SK-N-MC (cell line): ENCODE measurements around the gene NUP50.
"Not testable (repeated sequence)": the region's sequence is repeated elsewhere in the genome, so short reads cannot be mapped to it uniquely, and the experiment has no call there.

Source experiments
- DNase-seq: peaks from one replicate; pipeline ENCODE4 v3.0.0-alpha.2; 2011; ENCODE audit warnings: low read depth, low spot score
- H3K27ac ChIP-seq: fragments of 200-600 bp; sonication (generic); 2 replicates; pipeline ENCODE4 v1.5.1; 2016; ENCODE audit warnings: mixed run types
- H3K36me3 ChIP-seq: fragments of 200-600 bp; sonication (generic); 2 replicates; pipeline ENCODE4 v1.6.1; 2017; ENCODE audit warnings: antibody characterized with exemption, low read length, mixed read lengths; ENCODE audit not compliant: insufficient read depth
- H3K4me3 ChIP-seq: fragments of 200-600 bp; sonication (generic); 2 replicates; pipeline ENCODE4 v1.5.1; 2016
- H3K9ac ChIP-seq: fragments of 200-600 bp; sonication (generic); 2 replicates; pipeline ENCODE4 v1.8.0; 2017; ENCODE audit warnings: mixed run types, mixed read lengths; ENCODE audit not compliant: insufficient read length
- H3K9me3 ChIP-seq: fragments of 200-600 bp; sonication (generic); 2 replicates; pipeline ENCODE4 v1.6.1; 2017; ENCODE audit warnings: low read depth, mild to moderate bottlenecking, antibody characterized with exemption, low read length, moderate library complexity, mixed read lengths
- EZH2 ChIP-seq: fragments of 200-600 bp; sonication (generic); IDR thresholded peaks from one replicate; pipeline ENCODE4 v1.6.1; 2017; ENCODE audit warnings: antibody characterized with exemption
- FOXP2 ChIP-seq: optimal IDR thresholded peaks from 2 replicates; pipeline ENCODE3; 2011; ENCODE audit warnings: mild to moderate bottlenecking, moderate library complexity; ENCODE audit not compliant: insufficient read depth; ENCODE audit errors: extremely low read length, control extremely low read depth
- POLR2AphosphoS5 ChIP-seq: IDR thresholded peaks from 2 replicates; pipeline ENCODE4 v1.6.1; 2012; ENCODE audit warnings: mild to moderate bottlenecking, low read depth, low read length, borderline replicate concordance

Gene NUP50

DNA sequence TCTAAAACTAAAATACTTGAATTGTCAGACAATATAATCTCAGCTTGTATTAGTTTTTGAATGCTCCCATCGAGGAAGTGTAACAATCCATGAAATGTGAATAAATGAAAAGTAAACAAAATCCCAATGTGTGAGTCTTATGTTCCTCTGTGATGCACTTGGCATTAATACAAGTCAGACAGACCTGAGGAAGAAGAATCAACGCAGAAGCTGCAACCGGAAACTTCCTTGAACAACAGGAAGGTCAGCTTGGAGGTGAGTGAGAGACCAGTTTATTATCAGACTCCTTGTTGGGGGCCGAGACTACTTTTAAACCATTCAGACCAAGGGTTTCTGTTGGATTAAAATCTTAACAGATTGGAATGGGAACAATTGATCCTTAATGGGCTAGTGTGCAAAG is 24.2 kb downstream of the NUP50 start:
- H3K36me3 ChIP-seq = peaks cover 41% of the 10 kb centered on the region
- no peaks in the 10 kb centered on the region for H3K9me3 ChIP-seq
- TF ChIP-seq POLR2AphosphoS5 (no peak), EZH2 (no peak), FOXP2 (no peak)
- H3K4me3 ChIP-seq = no peak overlapping the region
- 0 out of 2 replicates have a peak overlapping the region, but pooled peaks have one; percentile 31 for H3K27ac ChIP-seq
- no peak overlapping the region for H3K9ac ChIP-seq
- no peak for DNase-seq

GRCh38 chr22:45188779-45189178 is 25.1 kb downstream of the NUP50 start:
- Histone ChIP-seq H3K9me3 (no peaks in the 10 kb centered on the region), H3K36me3 (peaks cover 32% of the 10 kb centered on the region), H3K27ac (no peak overlapping the region), H3K4me3 (no peak overlapping the region), H3K9ac (no peak overlapping the region)
- no peak for DNase-seq
- TF ChIP-seq POLR2AphosphoS5 = no peak
- TF ChIP-seq FOXP2 = no peak
- no peak for TF ChIP-seq EZH2

DNA sequence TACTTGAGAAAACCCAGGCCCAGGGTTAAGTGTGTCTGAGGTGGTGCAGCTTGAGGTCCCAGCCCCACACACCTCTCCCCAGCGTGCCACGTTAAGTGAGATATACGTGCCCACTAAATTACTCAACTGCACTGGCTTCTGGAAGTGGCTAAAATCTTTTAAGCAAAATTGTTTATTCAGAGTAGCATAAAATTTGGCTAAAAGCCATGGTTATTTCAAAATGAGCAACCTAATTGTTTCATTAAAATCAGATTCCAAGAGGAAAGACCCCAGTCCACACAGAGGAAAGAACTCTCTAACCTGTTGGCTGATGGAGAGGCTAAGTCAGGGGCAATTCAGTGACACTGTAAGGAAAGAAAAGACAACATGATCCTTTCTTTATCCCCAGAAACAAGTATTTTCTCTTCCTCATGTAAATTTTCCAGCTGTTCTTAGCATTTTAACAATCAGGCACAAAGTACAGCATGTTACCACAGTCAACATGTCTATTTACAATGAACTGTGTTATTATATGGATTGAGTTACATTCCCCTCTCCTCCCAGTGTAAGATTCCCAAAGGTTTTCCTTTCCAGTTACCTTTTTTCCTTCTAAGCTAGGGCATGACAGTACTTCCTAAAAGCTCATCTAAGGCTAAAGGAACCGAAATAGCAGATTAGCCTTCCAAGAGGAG is 26.6 kb downstream of the NUP50 start:
- Histone ChIP-seq H3K36me3 (peaks cover 17% of the 10 kb centered on the region), H3K27ac (no peak overlapping the region), H3K9ac (no peak overlapping the region), H3K9me3 (no peaks in the 10 kb centered on the region), H3K4me3 (no peak overlapping the region)
- TF ChIP-seq FOXP2 = no peak
- no peak for TF ChIP-seq POLR2AphosphoS5
- TF ChIP-seq EZH2 = no peak
- no peak for DNase-seq

DNA sequence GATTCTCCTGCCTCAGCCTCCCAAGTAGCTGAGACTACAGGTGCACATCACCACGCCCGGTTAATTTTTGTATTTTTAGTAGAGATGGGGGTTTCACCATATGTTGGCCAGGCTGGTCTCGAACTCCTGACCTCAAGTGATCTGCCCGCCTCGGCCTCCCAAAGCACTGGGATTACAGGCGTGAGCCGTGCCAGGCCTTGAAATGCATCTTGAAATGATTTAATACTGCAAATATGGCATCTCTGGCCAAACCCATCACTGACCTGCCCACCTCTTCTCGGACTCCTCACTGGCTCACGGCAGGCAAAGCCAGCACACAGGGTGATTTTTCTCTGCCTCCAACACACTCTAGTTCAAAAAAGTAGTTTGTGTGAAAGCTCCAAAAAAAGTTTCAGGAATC is 28.0 kb downstream of the NUP50 start:
- H3K4me3 ChIP-seq, H3K9ac ChIP-seq, DNase-seq, H3K9me3 ChIP-seq, H3K27ac ChIP-seq, H3K36me3 ChIP-seq: not testable (repeated sequence)

DNA sequence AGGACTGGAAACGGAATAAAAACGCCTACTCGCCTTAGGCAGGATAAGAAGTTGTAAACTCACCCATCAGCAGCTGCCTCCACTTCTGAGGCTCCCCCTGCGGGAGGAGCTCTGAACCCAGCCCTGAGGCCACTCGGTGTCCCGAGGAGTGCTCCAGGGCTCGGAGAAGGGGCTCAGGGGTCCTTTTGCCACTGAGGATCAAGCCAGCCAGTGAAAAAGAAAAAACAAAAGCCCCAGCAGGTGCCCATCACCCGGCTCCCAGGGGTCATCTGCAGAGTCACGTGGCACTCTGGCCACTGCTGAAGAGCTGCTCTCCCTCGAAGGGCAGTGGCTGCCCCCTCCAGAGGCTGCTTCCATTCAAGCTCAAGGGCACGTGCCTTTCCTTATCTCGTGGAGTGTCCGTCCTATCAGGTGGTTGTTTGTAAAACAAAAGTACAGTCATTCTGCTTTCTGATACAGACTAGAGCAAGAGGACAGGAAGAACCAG is 29.0 kb downstream of the NUP50 start:
- Histone ChIP-seq H3K36me3 (peaks cover 7% of the 10 kb centered on the region), H3K4me3 (no peak overlapping the region), H3K27ac (no peak overlapping the region), H3K9me3 (no peaks in the 10 kb centered on the region), H3K9ac (no peak overlapping the region)
- no peak for TF ChIP-seq POLR2AphosphoS5
- TF ChIP-seq FOXP2 = no peak
- no peak for TF ChIP-seq EZH2
- no peak for DNase-seq

DNA sequence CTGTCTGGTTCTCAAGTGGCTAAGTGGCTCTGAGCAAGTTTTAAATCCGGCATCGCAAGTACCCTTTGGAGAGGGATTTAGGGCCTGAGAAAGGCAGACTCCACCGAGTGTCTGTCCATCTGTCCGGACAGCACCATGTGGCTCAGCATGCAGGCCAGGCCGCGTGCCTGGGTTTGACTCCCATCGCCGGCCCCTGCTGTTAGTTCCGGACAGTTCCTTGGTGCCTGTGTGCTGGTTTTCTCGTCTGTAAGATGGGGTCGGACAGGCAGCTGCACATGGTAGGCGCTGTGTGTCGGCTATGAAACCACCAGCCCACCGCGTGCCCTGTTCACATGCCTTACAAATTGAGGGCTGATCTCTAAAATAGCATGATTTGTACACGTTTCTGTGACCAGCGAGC is 31.0 kb downstream of the NUP50 start:
- no peak overlapping the region for H3K27ac ChIP-seq
- H3K9me3 ChIP-seq = no peaks in the 10 kb centered on the region
- H3K4me3 ChIP-seq = no peak overlapping the region
- H3K9ac ChIP-seq = no peak overlapping the region
- peaks cover 2% of the 10 kb centered on the region; the same call in 1 of the 2 replicates for H3K36me3 ChIP-seq
- TF ChIP-seq EZH2 (no peak), POLR2AphosphoS5 (no peak), FOXP2 (no peak)
- no peak for DNase-seq

- Histone ChIP-seq H3K27ac (no peak overlapping the region), H3K9me3 (no peaks in the 10 kb centered on the region), H3K36me3 (peaks cover 3% of the 10 kb centered on the region; the same call in 1 of the 2 replicates), H3K4me3 (no peak overlapping the region), H3K9ac (no peak overlapping the region)
- no peak for DNase-seq
- TF ChIP-seq EZH2 (no peak), FOXP2 (no peak), POLR2AphosphoS5 (no peak)
These were observed 31.9 kb downstream of the NUP50 start for GRCh38 chr22:45195616-45196015.

GRCh38 chr22:45196308-45196707 is 32.6 kb downstream of the NUP50 start:
- H3K9me3 ChIP-seq = no peaks in the 10 kb centered on the region
- peaks cover 3% of the 10 kb centered on the region; the same call in 1 of the 2 replicates for H3K36me3 ChIP-seq
- TF ChIP-seq EZH2 (no peak), FOXP2 (no peak), POLR2AphosphoS5 (no peak)
- H3K27ac ChIP-seq = no peak overlapping the region
- H3K4me3 ChIP-seq = no peak overlapping the region
- H3K9ac ChIP-seq = no peak overlapping the region
- no peak for DNase-seq
